Ishikawa (cell line): ENCODE data around the gene UBE2O.

Source experiments
- EGR1 ChIP-seq: IDR thresholded peaks from 2 replicates; pipeline ENCODE4 v1.6.1; 2012
- EP300 ChIP-seq: IDR thresholded peaks from 2 replicates; pipeline ENCODE4 v1.6.1; 2012; ENCODE audit warnings: borderline replicate concordance
- FOXM1 ChIP-seq: IDR thresholded peaks from 2 replicates; pipeline ENCODE4 v1.6.1; 2012; ENCODE audit warnings: low read depth, borderline replicate concordance
- MAX ChIP-seq: IDR thresholded peaks from 2 replicates; pipeline ENCODE4 v1.6.1; 2012
- NFIC ChIP-seq: IDR thresholded peaks from 2 replicates; pipeline ENCODE4 v1.6.1; 2012
- RAD21 ChIP-seq: IDR thresholded peaks from 2 replicates; pipeline ENCODE4 v1.6.1; 2012; ENCODE audit warnings: low read depth
- TAF1 ChIP-seq: IDR thresholded peaks from 2 replicates; pipeline ENCODE4 v1.6.1; 2012; ENCODE audit warnings: low read depth, mild to moderate bottlenecking
- TCF12 ChIP-seq: IDR thresholded peaks from 2 replicates; pipeline ENCODE4 v1.6.1; 2012; ENCODE audit warnings: low read depth
- TEAD4 ChIP-seq: IDR thresholded peaks from 2 replicates; pipeline ENCODE4 v1.6.1; 2012
- YY1 ChIP-seq: IDR thresholded peaks from 2 replicates; pipeline ENCODE4 v1.6.1; 2012; ENCODE audit warnings: low read depth

- no peak for TF ChIP-seq YY1
- no peak for TF ChIP-seq EP300
- no peak for TF ChIP-seq TCF12
- TF ChIP-seq MAX = no peak
- no peak for TF ChIP-seq RAD21
- TF ChIP-seq EGR1 = no peak
- TF ChIP-seq FOXM1 = no peak
- TF ChIP-seq TAF1 = no peak
- no peak for TF ChIP-seq TEAD4
- no peak for TF ChIP-seq NFIC
Measured at GRCh38 chr17:76498876-76499251, 45.9 kb upstream of the UBE2O start.
